GM21423 (cell line): ENCODE results near the gene MRGPRD.

Source experiments
- ATAC-seq: cut with Tn5 transposase; IDR thresholded peaks from one replicate; pipeline ENCODE4 v1.9.1; 2021; ENCODE audit warnings: mild to moderate bottlenecking, moderate library complexity; ENCODE audit not compliant: unreplicated experiment

The MRGPRD gene

GRCh38 chr11:68933605-68934320, 47.0 kb downstream of the MRGPRD start:
- ATAC-seq: no peak

- no peak for ATAC-seq
Observed at GRCh38 chr11:68932933-68933577, 47.7 kb downstream of the MRGPRD start.

GRCh38 chr11:68932358-68932757, 48.4 kb downstream of the MRGPRD start:
- ATAC-seq: no peak

GRCh38 chr11:68931911-68932310, 48.9 kb downstream of the MRGPRD start:
- ATAC-seq: no peak

- ATAC-seq: no peak
Observed at GRCh38 chr11:68930991-68931855, 49.6 kb downstream of the MRGPRD start.
